ENCODE data around the gene ZNF253. TPM values are rescaled to one million over a fixed set of nuclear protein-coding genes. Genes with fewer than 3 reads are reported as not detected.

Gene ZNF253
- 10 to 100 TPM; 10.8 to 13.5 TPM for total RNA-seq

GRCh38 chr19:19865750-19866610 is at the start of gene ZNF253:
Gene ZNF253, plus strand, starts transcription at chr19:19865882. Its CDS starts 115 bp downstream, at chr19:19865997.
- no peak for TF ChIP-seq CTCF (IDR thresholded peaks at IDR 0.05)
- H3K36me3 Mint-ChIP-seq (ENCODE audit: low read depth): peaks cover 18% of the 10 kb centered on the region
- peak within 1 kb of the TSS; percentile 98 for H3K27ac Mint-ChIP-seq
- H3K4me3 Mint-ChIP-seq: peak within 1 kb of the TSS; percentile 98
- H3K4me1 Mint-ChIP-seq (ENCODE audit: low read depth): peaks cover 24% of the 10 kb centered on the region
- ATAC-seq: peak; percentile 93
- peak; percentile 99 for DNase-seq
- intact Hi-C loops (cut with micrococcal nuclease): no loop called here
- ChIA-PET CTCF (interaction anchor here (1.0 to 2.0 kb wide), 5 partner anchors 35 to 187 kb away, joined by 3 to 5 read pairs (median 5); partner anchors contain the start of genes ZNF506 and ZNF93), POLR2A (interaction anchor here (0.7 to 4.2 kb wide), 22 partner anchors 9 to 301 kb away, joined by 3 to 45 read pairs (median 4); partner anchors contain the start of genes ATP13A1, ZNF486, ZNF506 and ZNF93)
- H3K9me3 Mint-ChIP-seq: no peaks in the 10 kb centered on the region
- no peaks in the 10 kb centered on the region for H3K27me3 Mint-ChIP-seq

- ATAC-seq (no peak), DNase-seq (peak; percentile 27)
- ChIA-PET CTCF (no interaction called here), POLR2A (interaction anchor here (0.6 to 0.9 kb wide), 2 partner anchors 11 to 113 kb away, joined by 4 read pairs; no protein-coding TSS in a partner anchor)
- intact Hi-C loops (cut with micrococcal nuclease): loop anchor here (2.0 to 10.0 kb wide), 2 partner anchors 40 to 152 kb away; partner anchors contain the start of genes ATP13A1 and ZNF101
- Mint-ChIP-seq H3K27me3 (no peaks in the 10 kb centered on the region), H3K4me1 (ENCODE audit: low read depth) (peaks cover 68% of the 10 kb centered on the region), H3K36me3 (ENCODE audit: low read depth) (peaks cover 87% of the 10 kb centered on the region), H3K9me3 (peaks cover 16% of the 10 kb centered on the region), H3K27ac (peak overlapping the region; percentile 99), H3K4me3 (peak overlapping the region; percentile 43)
- no peak for TF ChIP-seq CTCF (IDR thresholded peaks at IDR 0.05)
Measured at GRCh38 chr19:19816679-19817078, 49.0 kb upstream of the ZNF253 start.

GRCh38 chr19:19817357-19817756 is 48.3 kb upstream of the ZNF253 start:
- ATAC-seq: peak; percentile 67
- Mint-ChIP-seq H3K27me3 (no peaks in the 10 kb centered on the region), H3K27ac (peak overlapping the region; percentile 99), H3K4me1 (ENCODE audit: low read depth) (peaks cover 61% of the 10 kb centered on the region), H3K9me3 (peaks cover 16% of the 10 kb centered on the region), H3K4me3 (peak overlapping the region; percentile 43), H3K36me3 (ENCODE audit: low read depth) (peaks cover 81% of the 10 kb centered on the region)
- intact Hi-C loops (cut with micrococcal nuclease): loop anchor here (2.0 to 10.0 kb wide), 2 partner anchors 41 to 153 kb away; partner anchors contain the start of genes ATP13A1 and ZNF101
- TF ChIP-seq CTCF (IDR thresholded peaks at IDR 0.05): no peak
- POLR2A ChIA-PET: interaction anchor here (0.6 to 1.1 kb wide), 4 partner anchors 12 to 112 kb away, joined by 4 to 6 read pairs (median 4); partner anchors contain the start of gene ZNF253
- CTCF ChIA-PET: no interaction called here
- DNase-seq: peak; percentile 91

- Mint-ChIP-seq H3K9me3 (peaks cover 27% of the 10 kb centered on the region), H3K27ac (peak overlapping the region; percentile 99), H3K4me3 (peak overlapping the region; percentile 98), H3K4me1 (ENCODE audit: low read depth) (peaks cover 48% of the 10 kb centered on the region), H3K27me3 (no peaks in the 10 kb centered on the region), H3K36me3 (ENCODE audit: low read depth) (peaks cover 54% of the 10 kb centered on the region)
- TF ChIP-seq CTCF (IDR thresholded peaks at IDR 0.05): no peak
- ChIA-PET CTCF (interaction anchor here (1.1 to 1.3 kb wide), 3 partner anchors 45 to 80 kb away, joined by 3 to 5 read pairs (median 4); partner anchors contain the start of genes ZNF253 and ZNF93), POLR2A (interaction anchor here (1.0 to 3.0 kb wide), 14 partner anchors 8 to 159 kb away, joined by 3 to 30 read pairs (median 10); partner anchors contain the start of genes ZNF101, ZNF14, ZNF253 and ZNF93)
- no peak for ATAC-seq
- peak; percentile 48 for DNase-seq
- intact Hi-C loops (cut with micrococcal nuclease): no loop called here
Measured at GRCh38 chr19:19820774-19821320, 44.8 kb upstream of the ZNF253 start.
